ENCODE results near the gene TSC22D4.

TSC22D4 gene

DNA sequence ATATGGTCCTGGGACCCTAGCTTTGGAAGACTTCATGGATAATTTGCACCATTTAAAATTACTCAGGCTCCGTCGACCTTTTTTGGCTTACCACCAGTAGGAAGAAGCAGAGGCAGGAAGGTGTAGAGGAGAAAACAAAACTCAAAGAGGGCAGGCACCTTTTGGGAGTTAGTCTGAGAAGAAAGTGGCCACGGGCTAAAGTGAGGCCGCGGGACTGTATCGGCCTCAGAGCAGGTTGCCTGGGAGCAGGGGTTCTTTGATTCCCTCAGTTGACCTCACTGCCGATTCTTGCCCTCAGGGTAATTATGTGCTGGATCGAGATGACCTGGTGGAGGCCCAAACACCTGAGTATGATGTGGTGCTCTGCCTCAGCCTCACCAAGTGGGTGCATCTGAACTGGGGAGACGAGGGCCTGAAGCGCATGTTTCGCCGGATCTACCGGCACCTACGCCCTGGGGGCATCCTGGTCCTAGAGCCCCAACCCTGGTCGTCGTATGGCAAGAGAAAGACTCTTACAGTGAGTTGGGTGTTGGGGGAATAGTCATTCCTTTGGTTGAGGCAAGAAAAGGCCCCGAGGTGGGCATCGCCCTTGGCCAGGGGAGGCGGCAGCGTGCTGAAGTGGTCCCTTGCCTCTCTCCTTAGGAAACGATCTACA, 46.3 kb downstream of the TSC22D4 start:
- no peak for DNase-seq (ENCODE audit: extremely low read depth, low read depth)
- TF ChIP-seq, protein P1, sequence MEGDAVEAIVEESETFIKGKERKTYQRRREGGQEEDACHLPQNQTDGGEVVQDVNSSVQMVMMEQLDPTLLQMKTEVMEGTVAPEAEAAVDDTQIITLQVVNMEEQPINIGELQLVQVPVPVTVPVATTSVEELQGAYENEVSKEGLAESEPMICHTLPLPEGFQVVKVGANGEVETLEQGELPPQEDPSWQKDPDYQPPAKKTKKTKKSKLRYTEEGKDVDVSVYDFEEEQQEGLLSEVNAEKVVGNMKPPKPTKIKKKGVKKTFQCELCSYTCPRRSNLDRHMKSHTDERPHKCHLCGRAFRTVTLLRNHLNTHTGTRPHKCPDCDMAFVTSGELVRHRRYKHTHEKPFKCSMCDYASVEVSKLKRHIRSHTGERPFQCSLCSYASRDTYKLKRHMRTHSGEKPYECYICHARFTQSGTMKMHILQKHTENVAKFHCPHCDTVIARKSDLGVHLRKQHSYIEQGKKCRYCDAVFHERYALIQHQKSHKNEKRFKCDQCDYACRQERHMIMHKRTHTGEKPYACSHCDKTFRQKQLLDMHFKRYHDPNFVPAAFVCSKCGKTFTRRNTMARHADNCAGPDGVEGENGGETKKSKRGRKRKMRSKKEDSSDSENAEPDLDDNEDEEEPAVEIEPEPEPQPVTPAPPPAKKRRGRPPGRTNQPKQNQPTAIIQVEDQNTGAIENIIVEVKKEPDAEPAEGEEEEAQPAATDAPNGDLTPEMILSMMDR (IDR thresholded peaks at IDR 0.05; ENCODE audit: low read depth, low read length, missing control alignments), result no peak
- H3K4me3 ChIP-seq (replicated peaks; ENCODE audit: low read depth, low read length), result no peak overlapping the region

DNA sequence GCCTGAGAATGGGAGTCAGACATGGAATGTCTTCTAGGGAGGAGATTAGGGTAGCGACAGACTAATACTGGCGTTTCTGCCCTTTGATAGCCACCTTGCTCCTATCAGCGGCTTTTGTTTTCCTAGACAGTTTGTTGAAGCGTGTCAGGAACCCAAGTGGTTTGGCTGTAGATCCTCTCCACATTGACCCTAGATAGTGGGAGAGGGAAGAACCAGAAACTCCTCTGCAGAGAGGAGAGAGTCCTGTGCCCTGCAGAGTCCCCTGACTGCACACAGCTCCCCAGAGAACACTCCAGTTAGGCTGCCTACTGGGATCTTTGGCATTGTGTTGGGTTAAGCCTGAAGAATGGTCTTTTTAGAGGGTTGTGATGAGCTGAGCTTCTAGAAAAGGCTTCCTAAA, 47.0 kb downstream of the TSC22D4 start:
- H3K4me3 ChIP-seq (replicated peaks; ENCODE audit: low read depth, low read length), result peak overlapping the region; percentile 76
- TF ChIP-seq, protein P1 (IDR thresholded peaks at IDR 0.05; ENCODE audit: low read depth, low read length, missing control alignments), result no peak
- DNase-seq (ENCODE audit: extremely low read depth, low read depth), result no peak

DNA sequence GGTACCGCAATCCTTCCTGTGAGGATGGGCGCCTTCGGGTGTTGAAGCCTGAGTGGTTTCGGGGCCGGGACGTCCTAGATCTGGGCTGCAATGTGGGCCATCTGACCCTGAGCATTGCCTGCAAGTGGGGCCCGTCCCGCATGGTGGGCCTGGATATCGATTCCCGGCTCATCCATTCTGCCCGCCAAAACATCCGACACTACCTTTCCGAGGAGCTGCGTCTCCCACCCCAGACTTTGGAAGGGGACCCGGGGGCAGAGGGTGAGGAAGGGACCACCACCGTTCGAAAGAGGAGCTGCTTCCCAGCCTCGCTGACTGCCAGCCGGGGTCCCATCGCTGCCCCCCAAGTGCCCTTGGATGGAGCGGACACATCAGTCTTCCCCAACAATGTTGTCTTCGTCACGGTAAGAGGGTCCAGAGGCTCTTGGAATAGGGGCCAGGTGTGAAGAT, 47.7 kb downstream of the TSC22D4 start:
- TF ChIP-seq, protein P1 (IDR thresholded peaks at IDR 0.05; ENCODE audit: low read depth, low read length, missing control alignments), result no peak
- peak overlapping the region; percentile 76 for H3K4me3 ChIP-seq (replicated peaks; ENCODE audit: low read depth, low read length)
- no peak for DNase-seq (ENCODE audit: extremely low read depth, low read depth)

DNA sequence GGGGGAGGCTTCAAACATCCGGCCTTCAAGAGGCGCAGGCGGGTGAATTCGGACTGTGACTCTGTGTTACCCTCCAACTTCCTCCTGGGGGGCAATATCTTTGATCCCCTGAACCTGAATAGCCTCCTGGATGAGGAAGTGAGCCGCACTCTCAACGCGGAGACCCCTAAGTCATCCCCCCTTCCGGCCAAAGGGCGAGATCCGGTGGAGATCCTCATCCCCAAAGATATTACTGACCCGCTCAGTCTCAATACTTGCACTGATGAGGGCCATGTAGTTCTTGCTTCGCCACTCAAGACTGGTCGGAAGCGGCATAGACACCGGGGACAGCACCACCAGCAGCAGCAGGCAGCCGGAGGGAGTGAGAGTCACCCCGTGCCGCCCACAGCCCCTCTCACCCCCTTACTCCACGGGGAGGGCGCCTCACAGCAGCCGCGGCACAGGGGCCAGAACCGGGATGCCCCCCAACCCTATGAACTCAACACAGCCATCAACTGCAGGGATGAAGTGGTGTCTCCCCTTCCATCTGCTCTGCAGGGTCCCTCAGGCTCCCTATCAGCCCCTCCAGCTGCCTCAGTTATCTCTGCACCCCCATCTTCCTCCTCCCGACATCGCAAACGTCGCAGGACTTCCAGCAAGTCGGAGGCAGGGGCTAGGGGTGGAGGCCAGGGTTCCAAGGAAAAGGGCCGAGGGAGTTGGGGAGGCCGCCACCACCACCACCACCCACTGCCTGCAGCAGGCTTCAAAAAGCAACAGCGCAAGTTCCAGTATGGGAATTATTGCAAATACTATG, 48.3 kb downstream of the TSC22D4 start:
- TF ChIP-seq, protein P1 (IDR thresholded peaks at IDR 0.05; ENCODE audit: low read depth, low read length, missing control alignments), result no peak
- peak overlapping the region; percentile 76 for H3K4me3 ChIP-seq (replicated peaks; ENCODE audit: low read depth, low read length)
- no peak for DNase-seq (ENCODE audit: extremely low read depth, low read depth)

DNA sequence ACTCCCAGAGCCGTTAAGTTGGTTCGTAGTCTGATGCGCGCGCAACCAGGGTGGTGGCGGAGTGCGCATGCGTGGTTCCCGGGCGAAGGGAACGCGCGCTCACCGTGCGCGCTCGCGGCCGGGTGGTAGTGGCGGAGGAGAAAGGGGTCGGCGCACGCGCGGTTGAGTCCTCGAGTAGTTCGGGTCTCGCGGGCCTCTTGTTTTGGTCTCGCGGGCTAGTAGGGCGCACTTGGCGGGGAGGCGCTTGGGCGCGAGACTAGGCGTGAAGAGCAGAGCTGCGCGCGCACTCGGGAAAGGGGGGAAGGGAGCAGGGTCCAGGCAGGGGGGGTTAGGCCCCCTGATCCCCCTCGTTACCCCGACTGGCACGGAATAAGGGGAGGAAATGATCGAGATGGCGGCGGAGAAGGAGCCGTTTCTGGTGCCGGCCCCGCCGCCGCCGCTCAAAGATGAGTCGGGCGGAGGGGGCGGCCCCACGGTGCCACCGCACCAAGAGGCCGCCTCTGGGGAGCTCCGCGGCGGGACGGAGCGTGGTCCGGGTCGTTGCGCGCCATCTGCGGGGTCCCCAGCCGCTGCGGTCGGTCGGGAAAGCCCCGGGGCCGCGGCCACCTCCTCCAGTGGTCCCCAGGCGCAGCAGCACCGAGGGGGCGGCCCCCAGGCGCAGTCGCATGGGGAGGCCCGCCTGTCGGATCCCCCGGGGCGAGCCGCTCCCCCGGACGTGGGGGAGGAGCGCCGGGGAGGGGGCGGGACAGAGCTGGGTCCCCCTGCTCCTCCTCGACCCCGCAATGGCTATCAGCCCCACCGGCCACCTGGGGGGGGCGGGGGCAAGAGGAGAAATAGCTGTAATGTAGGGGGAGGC, 49.1 kb downstream of the TSC22D4 start, which contains the start of gene MEPCE:
Gene MEPCE, plus strand, starts transcription at position 195 of the 856 bp plus-strand sequence. Its CDS starts 188 bp downstream, at position 383.
- DNase-seq (ENCODE audit: extremely low read depth, low read depth), result peak; percentile 73
- H3K4me3 ChIP-seq (replicated peaks; ENCODE audit: low read depth, low read length), result peak within 1 kb of the TSS; percentile 76
- TF ChIP-seq, protein P1 (IDR thresholded peaks at IDR 0.05; ENCODE audit: low read depth, low read length, missing control alignments), result no peak

DNA sequence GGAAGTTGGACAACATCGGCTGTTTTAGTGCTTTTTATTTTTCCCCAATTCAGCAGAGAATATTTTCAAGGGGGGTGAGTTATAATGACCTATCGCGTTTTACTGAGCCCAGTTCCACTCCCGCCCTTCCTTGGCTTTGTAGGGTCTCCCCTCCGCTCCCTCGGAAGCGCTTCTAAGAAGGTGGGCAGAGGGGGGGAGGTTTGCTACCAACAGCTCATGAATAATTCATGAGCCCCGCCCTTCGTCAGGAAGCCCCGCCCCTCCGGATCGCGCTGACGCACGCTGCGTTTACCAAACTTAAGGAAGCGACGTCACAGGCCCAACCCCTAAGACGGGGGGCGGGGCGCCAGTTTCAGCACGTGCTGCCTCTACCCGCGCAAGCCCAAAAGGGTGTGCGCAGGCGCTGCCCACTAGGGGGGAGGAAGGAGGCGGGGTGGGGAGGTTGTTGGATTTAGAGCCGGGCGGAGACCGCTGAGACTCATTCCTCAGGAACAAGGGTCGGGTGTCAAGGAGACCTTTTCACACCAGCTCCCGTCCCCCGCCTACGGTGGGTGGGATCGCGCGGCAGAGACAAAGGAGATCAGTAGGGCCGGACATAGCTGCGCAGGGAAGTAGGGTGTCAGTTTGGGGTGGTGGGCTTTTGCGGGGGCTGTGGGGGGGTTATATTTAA, 49.9 kb downstream of the TSC22D4 start:
- DNase-seq (ENCODE audit: extremely low read depth, low read depth), result peak; percentile 98
- peak overlapping the region; percentile 76 for H3K4me3 ChIP-seq (replicated peaks; ENCODE audit: low read depth, low read length)
- TF ChIP-seq, protein P1 (IDR thresholded peaks at IDR 0.05; ENCODE audit: low read depth, low read length, missing control alignments), result no peak
